ENCODE data around the gene HSPA14.
"Not testable (repeated sequence)": the region's sequence is repeated elsewhere in the genome, so short reads cannot be mapped to it uniquely, and the experiment has no call there.

HSPA14 gene, protein sequence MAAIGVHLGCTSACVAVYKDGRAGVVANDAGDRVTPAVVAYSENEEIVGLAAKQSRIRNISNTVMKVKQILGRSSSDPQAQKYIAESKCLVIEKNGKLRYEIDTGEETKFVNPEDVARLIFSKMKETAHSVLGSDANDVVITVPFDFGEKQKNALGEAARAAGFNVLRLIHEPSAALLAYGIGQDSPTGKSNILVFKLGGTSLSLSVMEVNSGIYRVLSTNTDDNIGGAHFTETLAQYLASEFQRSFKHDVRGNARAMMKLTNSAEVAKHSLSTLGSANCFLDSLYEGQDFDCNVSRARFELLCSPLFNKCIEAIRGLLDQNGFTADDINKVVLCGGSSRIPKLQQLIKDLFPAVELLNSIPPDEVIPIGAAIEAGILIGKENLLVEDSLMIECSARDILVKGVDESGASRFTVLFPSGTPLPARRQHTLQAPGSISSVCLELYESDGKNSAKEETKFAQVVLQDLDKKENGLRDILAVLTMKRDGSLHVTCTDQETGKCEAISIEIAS

GRCh38 chr10:14837757-14838581 lies at the start of gene HSPA14, which contains the start of the genes CDNF and MSANTD7:
HSPA14 (plus strand) TSS chr10:14838306; CDS start chr10:14838403, 97 bp downstream.
CDNF (minus strand) TSS chr10:14838037; CDS start chr10:14837946, 91 bp downstream.
MSANTD7 (plus strand) TSS chr10:14838306; CDS start chr10:14842285, 3,979 bp downstream.
- DNase-seq (ENCODE audit: low read depth), result peak; percentile 99

DNA sequence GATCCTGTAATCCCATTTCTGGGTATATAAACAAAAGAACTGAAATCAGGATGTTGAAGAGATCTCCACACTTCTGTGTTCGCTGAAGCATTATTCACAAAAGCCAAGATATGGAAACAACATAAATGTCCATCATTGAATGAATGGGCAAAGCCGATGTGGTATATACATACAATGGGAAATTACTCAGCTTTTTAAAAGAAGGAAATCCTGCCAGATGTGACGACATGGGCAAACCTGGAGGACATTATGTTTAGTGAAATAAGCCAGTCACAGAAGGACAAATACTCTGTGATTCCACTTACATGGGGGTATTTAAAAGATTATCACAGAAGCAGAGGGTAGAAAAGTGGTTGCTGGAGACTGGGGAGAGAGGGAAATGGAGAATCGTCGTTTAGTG lies 39.5 kb upstream of the HSPA14 start:
- DNase-seq (ENCODE audit: low read depth), result no peak

DNA sequence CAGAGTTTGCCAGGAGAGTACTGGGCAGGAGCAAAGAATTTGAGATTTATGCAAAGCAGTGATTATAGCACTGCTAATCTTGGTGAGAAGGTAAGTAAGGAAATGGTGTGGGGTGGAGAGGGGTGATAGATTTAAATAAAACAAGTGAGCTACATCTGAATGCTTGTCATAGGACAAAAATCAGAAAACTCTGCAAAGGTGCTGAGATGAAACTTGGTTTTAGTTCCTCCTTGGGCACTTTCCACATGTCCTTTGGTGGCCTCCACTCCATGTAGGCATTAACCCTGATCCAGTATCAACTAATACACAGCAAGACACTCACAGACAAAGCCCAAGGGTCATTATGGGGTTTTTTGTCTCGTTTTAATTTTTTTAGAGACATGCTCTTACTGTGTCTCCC lies 37.7 kb upstream of the HSPA14 start:
- DNase-seq (ENCODE audit: low read depth), result no peak

DNA sequence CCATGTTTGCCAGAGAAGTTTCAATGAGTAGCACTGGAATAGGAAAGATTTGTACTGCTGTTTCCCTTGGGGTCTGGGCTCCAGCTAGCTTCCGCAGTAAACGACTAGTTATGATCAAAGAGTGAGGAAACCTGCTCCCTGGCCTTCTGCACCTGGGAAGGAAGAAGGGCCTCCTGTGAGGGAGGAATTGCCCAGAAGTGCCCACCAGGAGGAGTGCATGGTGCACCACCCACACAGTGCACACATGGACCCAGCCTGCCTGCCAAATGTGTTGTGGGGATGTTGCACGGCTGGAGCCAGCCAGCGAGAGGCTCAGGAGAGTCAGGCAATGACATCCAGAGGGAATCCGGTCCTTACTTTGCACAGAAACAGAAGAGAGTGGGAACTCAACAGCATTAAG lies 36.4 kb upstream of the HSPA14 start:
- DNase-seq (ENCODE audit: low read depth), result no peak

DNA sequence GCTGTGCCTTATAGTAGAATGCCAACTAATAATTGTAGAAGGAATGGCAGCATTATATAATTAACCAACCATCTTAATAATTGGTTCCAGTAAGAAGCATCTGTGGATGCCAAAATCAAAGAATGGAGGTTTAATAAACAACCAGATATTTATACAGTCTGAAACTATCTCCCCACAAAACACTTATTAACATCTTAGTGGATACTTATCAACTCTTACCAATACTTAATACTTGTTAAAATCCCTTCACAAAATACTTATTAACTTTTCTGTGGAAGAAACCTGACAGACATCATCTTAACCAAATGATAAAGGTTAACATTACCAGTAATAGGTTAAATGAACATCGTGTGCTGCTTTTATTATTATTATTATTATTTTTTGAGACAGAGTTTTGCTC lies 34.3 kb upstream of the HSPA14 start:
- no peak for DNase-seq (ENCODE audit: low read depth)

GRCh38 chr10:14806318-14806717 lies 31.8 kb upstream of the HSPA14 start:
- no peak for DNase-seq (ENCODE audit: low read depth)

DNA sequence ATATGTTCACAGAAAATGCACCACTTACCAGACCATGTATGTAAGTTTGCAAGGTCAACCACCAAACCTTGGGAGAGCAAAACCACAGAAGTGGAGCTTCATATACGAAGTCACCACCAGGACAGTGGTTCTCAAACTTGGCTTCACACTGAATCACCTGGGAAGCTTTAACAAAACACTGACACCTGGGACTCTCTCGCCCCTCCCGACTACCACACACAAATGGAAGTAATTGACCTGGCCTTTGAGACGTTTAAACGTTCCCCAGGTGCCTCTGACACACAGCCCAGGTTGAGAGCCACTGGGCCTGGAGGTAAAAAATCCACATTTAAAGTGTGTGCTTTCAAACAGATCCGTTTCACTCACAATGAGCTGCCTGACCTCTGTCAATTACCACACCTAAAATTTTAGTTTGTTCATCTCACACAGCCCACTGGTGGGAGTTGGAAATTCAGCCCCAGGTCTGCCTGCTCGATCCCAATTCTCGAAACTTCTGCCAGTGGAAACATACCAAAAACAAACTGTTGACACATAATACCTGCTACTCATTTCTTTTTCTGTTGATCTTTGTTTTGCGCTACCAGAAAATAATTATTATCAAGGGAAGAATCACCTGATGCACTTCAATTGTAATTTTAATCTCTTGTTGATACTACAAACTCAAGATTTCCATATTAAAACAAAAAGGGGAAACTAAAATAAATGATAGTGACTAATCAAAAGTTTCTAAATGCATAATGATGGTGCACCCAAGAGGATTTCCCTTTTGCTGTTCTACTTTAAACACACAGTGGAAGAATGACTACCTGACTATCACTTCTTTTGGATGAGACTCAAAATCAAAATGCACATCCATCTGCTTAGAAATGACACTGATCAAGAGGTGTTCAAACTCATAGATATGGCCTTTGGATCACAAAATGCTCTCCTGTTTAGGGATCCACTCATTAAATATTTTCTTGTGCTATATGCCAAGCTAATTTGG lies 26.8 kb upstream of the HSPA14 start:
- no peak for DNase-seq (ENCODE audit: low read depth)

- no peak for DNase-seq (ENCODE audit: low read depth)
Measured at GRCh38 chr10:14812271-14812670, 25.8 kb upstream of the HSPA14 start.

GRCh38 chr10:14815681-14816080 lies 22.4 kb upstream of the HSPA14 start:
- no peak for DNase-seq (ENCODE audit: low read depth)

- DNase-seq (ENCODE audit: low read depth), result not testable (repeated sequence)
Measured at GRCh38 chr10:14816717-14817116, 21.4 kb upstream of the HSPA14 start.

DNA sequence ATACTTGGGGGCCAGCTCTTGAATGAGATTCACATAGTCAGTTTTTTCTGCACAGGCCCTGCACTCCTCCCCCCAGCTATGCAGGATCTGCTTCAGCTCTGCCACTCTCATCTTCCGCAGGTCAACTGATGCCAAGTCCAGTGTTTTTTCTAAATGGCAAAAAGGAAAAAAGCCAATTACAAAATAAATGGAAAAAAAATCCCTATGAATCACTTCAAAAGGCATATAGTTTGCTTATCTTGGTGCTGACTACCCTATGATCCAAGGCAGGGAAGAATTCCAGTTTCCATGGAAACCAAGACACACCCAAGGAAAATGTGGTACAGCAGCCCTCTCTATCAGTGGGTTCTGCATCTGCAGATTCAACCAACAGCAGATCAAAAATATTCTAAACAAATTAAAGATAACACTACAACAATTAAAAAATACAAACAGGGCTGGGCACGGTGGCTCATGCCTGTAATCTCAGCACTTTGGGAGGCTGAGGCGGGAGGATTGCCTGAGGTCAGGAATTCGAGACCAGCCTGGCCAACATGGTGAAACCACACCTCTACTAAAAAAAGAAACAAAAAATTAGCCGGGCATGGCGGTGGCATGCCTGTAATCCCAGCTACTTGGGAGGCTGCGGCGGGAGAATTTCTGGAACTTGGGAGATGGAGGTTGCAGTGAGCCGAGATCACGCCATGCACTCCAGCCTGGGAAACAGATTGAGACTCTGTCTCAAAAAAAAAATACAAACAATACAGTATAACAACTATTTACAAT lies 17.9 kb upstream of the HSPA14 start:
- no peak for DNase-seq (ENCODE audit: low read depth)

- no peak for DNase-seq (ENCODE audit: low read depth)
Measured at GRCh38 chr10:14820775-14821154, 17.3 kb upstream of the HSPA14 start.

DNA sequence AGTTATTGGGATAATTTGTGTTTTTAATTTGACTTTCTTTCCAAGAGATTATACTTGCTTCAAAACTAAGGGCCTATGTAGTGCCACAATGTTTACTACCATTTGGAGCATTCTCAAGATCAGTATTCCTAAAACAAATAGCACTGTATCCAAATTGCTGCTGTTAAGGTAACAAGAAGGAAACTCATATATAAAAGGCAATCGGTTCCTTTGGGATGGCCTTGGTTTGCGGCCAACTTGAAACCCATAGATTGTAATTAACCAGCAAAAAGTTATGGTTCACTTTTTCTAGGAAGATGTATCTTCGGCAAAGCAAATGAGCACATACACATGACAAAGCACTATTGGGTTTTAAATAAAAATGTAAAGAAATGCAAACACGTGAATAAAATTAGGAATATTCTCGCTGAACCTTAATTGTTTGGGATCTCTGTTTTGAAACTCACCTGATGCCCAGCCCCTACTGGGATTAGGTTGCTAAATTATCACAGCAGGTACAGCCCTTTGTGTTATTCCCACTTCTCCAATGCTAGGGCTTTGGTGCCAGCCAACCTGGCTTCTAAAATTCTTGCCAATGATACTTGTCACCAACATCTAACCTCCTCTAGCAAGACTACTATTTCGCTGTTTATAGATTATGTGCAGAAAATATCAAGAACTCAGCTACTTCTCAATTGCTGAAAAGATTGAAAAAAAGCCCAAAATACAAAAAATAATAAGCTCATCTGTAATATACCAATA lies 16.3 kb upstream of the HSPA14 start:
- DNase-seq (ENCODE audit: low read depth), result no peak

- no peak for DNase-seq (ENCODE audit: low read depth)
Measured at GRCh38 chr10:14822879-14823755, 15.0 kb upstream of the HSPA14 start.

DNA sequence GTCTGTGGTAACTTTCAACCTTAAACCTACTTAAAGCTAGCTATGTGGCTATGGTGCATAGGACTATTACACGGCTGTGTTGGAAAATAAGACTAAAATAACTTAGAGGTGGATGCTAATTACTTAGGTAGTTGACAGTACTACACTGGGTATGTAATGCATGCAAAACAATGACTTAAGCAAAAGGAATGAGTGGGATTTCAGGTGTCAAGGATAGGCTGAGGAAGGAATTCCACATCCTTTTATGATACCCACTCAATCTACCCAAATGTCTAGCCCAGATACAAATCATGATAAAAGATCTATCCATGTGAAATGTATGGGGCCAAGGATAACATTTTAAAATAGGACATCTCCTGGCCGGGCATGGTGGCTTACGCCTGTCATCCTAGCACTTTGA lies 14.1 kb upstream of the HSPA14 start:
- DNase-seq (ENCODE audit: low read depth), result no peak

DNA sequence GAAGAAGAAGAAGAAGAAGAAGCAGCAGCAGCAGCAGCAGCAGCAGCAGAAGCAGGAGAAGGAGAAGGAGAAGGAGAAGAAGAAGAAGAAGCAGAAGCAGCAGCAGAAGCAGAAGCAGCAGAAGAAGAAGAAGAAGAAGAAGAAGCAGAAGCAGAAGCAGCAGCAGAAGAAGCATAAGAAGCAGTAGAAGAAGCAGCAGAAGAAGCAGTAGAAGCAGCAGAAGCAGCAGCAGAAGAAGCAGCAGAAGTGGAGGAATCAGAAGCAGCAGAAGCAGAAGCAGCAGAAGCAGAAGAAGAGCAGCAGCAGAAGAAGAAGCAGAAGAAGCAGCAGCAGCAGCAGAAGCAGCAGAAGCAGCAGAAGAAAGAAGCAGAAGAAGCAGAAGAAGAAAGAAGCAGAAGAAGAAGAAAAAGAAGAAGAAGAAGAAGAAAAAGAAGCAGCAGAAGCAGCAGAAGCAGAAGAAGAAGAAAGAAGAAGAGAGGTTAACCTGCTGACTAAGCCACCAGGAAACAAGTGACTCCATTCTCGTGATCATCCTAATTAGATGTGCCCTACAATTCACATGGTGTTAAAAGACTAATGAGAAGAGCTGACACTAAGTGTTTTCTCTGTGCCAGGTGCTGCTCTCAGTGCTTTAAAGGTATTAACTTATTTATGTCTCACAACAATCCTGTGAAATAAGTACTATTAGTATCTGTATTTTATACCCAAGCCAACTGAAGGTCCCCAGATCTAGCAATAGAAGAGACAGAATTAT lies 11.9 kb upstream of the HSPA14 start:
- DNase-seq (ENCODE audit: low read depth), result no peak

- DNase-seq (ENCODE audit: low read depth), result no peak
Measured at GRCh38 chr10:14833106-14833505, 5.0 kb upstream of the HSPA14 start.

DNA sequence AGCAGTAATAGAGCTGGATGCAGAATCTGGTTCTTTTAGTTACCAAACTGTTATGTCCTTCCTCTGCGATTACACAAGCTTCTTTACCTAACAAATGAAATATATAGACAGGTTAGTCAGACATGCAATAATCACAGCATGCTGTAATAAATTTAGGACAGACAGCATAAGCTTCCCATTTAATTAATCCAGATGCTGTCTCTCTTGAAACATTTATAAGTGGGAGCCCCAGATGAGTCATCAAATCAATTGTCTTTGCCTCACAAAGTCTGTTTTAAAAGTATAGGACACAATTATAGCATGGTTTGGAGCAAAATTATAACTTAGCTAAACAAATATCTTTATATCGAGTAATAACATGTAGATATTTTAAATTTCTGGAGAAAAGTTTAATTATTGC lies 1.9 kb upstream of the HSPA14 start:
- DNase-seq (ENCODE audit: low read depth), result no peak

All from stimulated activated CD8-positive, alpha-beta memory T cell treated with anti-CD3 and anti-CD28 coated beads, Interleukin-15, amount 100 ng/mL, for 1 hour (primary cell).